NK-92 (cell line): ENCODE results near the gene IRF2BP1.

Experiments used
- DNase-seq: peaks from one replicate; lab custom pipeline; 2025; ENCODE audit not compliant: unreplicated experiment; lab: John Stamatoyannopoulos, UW

IRF2BP1 gene, protein sequence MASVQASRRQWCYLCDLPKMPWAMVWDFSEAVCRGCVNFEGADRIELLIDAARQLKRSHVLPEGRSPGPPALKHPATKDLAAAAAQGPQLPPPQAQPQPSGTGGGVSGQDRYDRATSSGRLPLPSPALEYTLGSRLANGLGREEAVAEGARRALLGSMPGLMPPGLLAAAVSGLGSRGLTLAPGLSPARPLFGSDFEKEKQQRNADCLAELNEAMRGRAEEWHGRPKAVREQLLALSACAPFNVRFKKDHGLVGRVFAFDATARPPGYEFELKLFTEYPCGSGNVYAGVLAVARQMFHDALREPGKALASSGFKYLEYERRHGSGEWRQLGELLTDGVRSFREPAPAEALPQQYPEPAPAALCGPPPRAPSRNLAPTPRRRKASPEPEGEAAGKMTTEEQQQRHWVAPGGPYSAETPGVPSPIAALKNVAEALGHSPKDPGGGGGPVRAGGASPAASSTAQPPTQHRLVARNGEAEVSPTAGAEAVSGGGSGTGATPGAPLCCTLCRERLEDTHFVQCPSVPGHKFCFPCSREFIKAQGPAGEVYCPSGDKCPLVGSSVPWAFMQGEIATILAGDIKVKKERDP

DNA sequence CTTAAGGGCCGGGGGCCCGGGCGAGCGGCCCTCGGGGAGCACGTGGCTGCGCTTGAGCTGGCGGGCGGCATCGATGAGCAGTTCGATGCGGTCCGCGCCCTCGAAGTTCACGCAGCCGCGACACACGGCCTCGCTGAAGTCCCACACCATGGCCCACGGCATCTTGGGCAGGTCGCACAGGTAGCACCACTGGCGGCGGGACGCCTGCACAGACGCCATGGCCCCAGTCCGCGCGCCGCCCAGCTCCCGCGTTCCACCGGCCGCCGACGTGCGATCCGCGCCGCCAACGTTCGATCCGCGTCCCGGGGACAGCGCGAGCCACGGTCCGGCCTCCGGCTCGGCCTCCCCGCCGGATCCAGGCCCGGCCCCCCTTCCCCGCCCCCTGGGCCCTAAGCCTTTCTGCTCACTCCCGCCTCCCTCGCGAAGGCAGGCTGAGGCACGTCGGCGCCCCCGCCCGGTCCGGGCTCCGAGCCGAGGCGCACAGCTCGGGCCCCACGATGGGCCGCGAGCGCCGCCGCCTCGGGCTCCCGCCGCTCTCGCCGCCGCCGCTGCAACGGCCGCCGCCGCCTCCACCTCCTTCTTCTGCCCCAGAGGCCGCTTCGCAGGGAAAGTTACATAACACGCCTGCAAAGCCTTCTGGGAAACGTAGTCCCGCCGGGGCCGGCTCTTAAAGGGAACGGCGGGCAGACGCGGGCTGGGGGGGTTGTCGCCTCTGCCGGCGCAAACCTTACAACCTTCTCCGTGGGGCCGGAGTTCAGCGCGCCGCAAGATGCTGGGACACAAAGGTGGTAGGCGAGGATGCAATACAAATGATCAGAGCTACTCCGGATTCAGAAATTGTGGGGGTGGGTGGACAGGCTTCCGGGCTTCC is at the start of gene IRF2BP1:
TSS of gene IRF2BP1 (minus strand) at position 586 of the 871 bp plus-strand sequence. CDS start at position 219, 367 bp downstream.
- DNase-seq = peak; percentile 46

DNA sequence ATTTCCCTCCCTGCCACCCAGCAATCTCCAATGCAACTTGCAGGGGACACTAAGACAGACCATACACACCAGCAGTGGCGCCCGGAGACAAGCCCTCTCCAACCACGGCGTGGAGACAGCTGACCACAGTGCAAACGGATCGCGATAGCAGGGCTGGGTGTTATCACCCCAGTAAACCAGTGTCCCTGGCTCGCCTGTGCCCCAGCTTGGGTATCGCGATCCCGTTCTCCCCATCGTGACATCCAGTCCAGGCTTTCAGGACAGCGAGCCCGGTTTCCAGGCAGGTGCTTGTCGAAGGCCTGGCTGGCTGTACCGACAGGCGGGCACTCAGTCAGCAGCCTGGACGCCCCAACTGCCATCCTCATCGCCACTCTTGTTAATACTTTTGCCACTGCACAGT is 49.3 kb upstream of the IRF2BP1 start:
- DNase-seq = no peak

DNA sequence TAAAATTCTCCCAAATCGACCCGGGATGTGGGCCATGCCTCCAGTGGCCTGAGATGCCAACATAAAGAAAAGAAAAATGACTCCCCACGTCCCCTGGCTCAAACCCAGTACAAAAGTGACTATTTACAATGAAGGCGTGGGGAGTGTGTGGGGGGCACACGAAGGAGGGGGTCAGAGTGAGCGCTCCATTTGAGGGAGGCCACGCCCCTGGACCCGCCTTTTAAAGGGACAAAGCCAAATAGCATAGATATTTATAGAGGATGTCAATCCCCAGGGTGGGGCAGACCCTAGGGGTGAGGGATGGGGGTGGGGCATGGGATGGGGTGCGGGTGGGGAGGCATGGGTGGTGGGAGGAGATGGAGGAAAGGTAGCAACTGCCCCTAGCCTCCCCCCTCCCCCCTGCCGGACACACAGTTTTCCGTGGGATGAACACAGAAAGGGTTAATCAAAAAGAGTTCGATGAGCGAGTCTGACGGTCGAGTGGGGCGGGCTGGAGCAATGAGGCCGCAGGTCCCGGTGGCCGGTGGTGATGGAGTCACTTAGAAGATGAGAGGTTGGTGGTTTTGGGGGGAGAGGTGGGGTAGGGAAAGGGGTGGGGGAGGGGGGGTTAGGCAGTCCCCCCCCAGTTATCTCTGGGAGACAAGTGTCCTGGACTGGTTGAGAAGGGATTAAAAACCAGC is 48.8 kb upstream of the IRF2BP1 start:
- no peak for DNase-seq

DNA sequence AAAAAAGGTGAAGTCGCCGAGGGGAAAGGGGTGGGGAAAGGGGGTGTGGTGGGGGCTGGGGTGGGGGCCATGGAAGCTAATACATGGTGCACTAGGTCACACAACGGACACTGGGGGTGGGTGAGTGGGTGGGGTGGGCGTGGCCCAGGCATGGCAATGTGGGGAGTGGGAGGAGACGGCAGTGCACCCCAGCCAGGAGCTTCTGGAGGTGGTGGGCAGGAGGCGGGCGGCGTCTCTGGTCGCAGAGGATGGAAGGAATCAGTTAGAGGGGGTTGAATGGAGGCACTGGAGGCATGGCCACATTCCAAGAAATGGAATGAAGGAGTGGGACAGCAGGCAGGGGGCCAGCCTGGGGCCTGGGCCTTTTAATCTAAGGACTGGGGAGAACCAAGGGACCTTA is 47.8 kb upstream of the IRF2BP1 start:
- DNase-seq = no peak

DNA sequence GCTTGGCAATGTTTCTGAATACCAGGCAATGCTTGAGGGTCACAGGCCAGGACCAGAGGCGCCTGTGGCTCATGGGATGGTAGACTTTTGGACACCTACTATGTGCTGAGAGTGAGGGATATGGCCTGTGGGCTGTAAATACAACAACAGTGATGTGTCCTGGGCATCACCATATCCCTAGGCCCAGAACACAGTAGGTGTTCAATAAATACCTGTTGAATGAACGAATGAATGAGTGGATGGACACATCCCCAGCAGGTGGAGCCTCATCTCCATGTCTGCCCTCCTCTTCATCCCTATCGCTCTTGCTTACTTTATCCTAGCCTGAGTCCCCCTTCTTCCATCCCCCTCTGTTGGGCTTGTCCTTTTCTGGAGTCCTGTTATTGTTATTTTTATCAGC is 45.1 kb upstream of the IRF2BP1 start:
- DNase-seq = no peak

DNA sequence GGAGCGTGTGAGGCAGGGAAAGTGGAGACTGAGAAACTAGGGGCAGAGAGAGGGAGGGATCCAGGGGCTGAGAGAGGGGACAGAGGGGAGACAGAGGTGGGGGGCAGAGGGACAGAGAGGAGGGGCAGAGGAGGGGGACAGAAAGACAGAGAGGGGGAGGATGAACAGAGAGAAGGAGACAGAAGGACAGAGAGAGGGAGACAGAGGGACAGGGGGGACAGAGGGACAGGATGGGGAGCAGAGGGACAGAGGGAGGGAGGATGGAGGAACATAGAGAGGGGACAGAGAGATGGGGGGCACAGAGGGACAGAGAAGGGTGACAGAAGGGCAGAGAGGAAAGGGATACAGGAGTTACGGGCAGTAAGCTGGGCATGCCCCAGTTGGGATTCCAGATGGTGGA is 43.3 kb upstream of the IRF2BP1 start:
- DNase-seq = no peak

DNA sequence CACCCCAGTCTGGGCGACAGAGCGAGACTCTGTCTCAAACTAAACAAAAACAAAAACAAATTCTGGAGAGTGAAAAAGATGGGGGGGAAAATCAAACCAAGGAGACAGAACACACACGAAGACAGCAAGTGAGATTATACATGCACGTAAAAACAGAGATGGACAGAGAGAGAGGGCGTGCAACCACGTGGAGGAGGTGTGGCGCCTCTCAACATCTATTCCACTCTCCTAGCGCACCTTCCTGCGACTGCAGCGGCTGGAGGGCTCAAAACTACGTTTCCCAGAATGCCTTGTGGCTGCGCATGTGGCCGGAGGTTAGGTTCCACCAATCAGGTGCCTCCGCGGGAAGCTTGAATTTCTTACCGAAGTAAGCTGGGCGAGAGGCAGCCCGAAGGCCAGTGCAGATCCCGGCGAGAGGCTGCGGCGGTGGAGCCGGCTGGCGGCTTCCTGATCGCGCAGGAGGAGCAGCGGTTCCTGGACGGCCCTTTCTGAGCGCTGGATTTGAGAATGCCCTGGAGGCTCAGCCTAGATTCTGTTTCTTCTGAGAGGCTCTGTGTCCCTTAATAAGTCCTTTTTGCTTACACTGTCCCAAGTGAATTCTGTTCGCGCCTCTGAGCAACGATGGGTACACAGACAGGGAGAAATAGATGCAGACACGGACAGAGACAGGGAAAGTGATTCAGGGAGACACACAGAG is 41.8 kb upstream of the IRF2BP1 start:
- peak; percentile 17 for DNase-seq

DNA sequence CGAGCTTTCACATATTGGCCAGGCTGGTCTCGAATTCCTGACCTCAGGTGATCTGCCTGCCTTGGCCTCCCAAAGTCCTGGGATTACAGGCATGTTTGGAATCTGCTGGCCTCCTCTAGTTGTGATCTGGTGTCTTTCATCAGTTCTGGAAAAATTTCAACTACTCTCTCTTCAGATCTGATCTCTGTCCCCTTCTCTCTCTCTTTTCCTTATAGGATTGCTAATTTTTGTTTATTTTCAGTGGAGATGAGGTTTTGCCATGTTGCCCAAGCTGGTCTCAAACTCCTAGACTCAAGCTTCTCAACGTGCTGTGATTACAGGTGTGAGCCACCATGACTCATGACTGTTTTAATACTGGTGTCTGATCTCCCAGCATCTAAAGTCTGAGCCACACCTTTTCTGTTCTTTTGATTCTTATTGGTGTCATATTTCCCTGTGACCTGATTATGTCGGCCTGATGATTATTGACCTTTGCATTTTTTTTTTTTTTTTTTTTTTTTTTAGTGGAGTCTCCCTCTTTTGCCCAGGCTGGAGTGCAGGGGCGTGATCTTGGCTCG is 39.0 kb upstream of the IRF2BP1 start:
- DNase-seq = no peak

DNA sequence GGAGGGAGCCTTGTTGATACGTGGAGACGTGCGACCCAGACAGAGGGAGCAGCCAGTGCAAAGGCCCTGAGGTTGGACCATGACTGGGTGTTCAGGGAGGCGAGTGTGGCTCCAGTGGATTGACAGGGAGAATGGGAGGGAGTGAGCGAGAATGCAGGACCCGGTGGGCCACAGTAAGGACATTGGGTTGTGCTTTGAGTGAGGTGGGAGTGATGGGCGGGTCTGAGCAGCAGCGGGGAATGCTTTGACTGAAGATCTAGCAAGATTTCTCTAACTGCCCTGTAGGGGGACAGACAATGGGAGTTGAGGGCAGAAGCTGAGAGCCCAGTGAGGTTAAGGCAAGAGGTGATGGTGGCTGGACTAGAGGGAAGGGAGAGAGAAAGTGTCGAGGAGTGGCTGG is 36.3 kb upstream of the IRF2BP1 start:
- DNase-seq = no peak

DNA sequence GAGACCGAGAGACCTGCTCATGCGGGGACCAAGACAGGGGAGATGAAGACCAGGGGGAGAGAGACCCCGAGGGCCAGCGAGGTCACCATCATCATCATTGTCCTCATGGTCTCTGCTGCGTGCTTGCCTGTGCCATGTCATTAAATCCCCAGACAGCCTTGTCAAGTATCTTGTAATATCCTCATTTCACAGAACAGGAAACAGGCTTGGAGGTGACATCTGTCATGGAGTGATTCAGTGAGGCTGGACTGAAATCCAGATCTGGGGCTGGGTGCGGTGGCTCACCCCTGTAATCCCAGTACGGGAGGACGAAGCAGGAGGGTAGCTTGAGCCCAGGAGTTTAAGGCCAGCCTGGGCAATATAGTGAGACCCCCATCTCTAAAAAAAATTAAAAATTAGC is 34.5 kb upstream of the IRF2BP1 start:
- DNase-seq = no peak

DNA sequence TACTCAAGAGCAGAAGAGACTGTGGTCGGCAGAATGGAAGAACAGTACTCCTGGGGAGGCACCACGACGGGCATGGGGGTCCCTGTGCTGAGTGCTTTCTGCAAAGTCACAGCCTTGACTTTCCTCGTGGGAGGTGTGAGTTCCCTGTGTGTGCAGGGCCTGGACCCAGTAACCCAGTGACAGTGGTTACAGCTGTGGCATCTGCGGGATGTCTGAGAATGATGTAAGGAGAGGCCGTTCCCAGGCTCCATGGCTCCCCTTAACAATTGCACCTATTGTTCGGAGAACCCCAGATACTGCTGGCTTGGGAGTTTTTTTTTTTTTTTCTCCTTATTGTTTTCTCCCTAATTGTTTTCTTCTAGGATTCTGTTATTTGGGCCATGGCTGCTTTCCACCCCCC is 33.7 kb upstream of the IRF2BP1 start:
- DNase-seq = no peak

DNA sequence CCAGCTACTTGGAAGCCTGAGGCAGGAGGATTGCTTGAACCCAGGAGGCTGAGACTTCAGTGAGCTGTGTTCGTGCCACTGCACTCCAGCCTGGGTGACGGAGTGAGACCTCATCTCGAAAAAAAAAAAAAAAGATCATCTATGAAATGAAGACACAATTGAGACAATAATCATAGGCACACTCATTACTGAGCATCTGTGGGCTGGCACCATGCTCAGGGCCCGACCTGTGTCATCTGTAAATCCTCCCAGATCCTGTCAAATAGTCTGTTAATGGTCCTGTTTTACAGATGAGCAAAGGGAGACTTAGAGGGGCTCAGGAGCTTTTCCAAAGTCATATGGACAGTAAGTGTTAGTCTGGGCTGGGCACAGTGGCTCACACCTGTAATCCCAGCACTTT is 32.8 kb upstream of the IRF2BP1 start:
- no peak for DNase-seq

DNA sequence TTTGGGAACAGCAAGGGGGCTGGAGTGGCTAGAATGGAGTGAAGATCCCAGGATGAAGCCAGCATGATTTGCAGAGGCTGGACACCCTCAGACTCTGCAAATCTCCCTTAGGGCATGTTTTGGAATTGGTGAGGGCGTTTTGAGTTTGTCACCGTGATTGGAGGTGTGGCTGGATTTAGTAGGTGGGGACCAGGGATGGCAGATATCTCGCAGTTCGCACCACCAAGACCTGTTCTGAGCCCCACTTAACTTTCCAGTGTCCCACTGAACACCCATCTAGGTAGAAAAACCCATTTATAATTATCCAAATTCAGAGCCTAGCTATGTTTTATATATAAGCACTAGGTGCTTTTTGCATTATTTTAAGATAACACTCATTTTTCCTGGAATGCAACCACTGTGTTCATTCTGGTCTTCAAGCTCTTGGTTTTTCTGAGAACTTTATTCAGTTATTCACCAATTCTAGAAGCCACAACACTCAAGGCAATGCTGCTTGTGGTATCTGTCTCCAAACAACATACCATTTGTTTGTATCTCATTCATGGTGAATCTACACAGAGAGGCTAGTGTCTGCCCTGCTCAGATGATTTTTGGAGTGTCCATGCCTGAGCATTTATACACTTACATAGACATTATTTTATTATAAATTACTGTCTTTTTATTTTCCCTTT is 31.6 kb upstream of the IRF2BP1 start:
- DNase-seq = no peak

DNA sequence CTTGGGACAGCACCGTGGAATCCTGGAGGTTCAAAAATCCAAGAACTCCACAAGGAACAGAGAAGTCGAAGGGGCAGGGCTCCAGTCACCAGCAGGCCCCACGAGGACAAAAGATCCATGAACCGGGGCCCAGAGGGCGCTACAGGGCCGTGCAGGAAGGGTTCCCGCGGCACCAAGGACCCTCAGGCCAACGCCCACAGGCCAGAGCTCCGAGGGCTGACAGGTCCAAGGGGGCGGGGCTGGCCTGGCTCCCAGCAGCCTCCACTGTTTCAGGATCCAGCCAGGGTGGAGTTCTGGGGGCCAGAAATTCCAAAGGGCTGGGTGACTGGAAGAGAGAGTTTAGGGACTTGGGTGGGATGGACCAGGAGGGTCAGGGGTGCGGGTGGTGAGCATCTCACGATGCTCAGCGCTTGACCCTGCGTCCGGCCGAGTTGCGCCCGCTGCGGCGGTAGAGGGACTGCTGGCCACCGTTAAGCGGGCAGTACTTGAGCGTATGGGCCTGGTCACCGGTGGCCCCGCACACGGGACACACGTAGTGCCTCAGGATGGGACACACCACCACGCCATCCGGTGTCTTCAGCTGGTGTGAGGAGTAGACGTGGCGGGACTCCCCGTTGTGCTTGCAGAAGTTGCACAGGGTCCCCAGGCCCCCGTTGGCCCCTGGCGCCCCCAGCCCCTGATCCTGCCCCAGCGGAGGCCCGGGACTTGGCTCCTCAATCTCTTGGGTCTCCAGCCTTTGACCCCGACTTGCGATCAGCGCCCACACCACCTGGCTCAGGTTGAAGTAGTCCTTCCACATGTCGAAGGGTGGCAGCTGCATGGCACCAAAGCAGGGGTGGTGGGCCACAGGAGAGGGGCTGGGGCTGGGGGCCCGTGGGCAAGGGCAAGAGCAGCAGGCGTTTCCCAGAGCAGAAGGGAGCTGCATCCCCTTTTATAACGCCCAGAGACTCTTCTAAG is 28.2 kb upstream of the IRF2BP1 start, which contains the start of gene NANOS2:
TSS of gene NANOS2 (minus strand) at position 905 of the 957 bp plus-strand sequence. CDS start at position 820, 85 bp downstream.
- DNase-seq = no peak

DNA sequence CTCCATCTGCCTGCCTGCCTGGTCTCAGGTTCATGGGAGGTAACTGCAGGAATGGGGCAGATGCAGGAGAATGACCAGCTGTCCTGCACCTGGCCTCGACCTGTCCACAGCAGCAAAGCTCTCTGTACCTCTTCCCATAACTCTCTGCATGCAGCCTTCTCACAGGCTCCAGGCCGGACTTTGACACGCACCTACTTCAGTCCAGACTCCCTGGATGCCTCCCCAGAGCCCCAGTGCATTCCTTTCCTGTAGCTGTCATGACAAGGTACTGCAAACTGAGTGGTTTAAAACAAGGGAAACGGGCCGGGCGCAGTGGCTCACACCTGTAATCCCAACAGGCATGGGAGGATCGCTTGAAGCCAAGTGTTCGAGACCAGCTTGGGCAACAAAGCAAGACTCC is 25.4 kb upstream of the IRF2BP1 start:
- DNase-seq = no peak

DNA sequence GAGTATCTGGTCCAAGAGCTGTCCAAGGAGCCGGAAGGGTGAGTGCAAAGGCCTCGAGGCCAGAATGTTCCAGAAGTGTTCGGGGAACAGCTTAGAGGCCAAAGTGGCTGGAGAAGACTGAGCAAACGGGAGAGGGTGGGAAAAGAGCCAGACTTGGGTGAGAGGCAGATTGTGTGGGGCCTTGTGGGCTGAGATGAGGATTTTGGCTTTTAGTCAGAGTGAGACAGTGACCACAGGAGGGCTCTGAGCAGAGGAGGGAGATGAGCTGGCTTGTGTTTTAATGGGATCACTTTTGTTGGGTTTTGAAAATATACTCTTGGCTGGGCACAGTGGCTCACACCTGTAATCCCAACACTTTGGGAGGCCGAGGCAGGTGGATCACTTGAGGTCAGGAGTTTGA is 23.0 kb upstream of the IRF2BP1 start:
- DNase-seq = no peak

DNA sequence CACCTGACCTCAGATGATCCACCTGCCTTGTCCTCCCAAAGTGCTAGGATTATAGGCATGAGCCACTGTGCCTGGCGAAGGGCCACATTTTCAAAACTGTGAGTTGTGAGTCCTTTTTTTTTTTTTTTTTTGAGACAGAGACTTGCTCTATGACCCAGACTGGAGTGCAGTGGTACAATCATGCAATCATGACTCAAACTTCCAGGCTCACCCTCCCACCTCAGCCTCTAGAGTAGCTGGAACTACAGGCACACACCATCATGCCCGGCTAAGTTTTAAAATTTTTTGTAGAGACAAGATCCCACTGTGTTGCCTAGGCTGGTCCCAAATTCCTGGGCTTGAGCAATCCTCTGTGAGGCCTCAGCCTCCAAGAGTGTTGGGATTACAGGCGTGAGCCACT is 20.3 kb upstream of the IRF2BP1 start:
- no peak for DNase-seq

DNA sequence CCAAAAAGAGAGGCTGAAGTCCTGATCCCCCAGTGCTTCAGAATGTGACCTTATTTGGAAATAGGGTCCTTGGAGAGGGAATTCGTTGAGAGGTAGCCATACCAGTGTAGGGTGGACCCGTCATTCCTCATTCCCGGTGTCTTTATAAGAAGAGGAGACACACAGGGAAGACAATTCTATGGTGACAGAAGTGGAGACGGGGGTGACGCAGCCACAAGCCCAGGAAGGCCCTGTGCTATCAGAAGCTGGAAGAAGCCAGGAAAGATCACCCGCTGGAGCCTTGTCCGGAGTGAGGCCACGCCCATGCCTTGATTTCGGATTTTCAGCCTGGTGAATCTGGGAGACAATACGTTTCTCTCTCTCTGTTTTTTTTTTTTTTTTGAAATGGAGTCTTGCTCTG is 19.1 kb upstream of the IRF2BP1 start:
- no peak for DNase-seq
